CD14-positive monocyte (primary cell): ENCODE results near the gene CASK. TPM values are rescaled to one million over a fixed set of nuclear protein-coding genes. Genes with fewer than 3 reads are reported as not detected.

Experiments
- DNase-seq, 3 donors: peaks; one replicate each; pipeline ENCODE4 v3.0.0-alpha.2; 2011 to 2022
- H2AFZ ChIP-seq: 2 replicates; pipeline ENCODE4 v1.6.0; 2012; ENCODE audit warnings: mild to moderate bottlenecking, low read depth, low read length, inconsistent platforms; ENCODE audit not compliant: insufficient read depth, poor library complexity, severe bottlenecking
- H3K27ac ChIP-seq, 2 donors: 1 replicate in 1 of 2; 2 replicates in 1 of 2; pipeline ENCODE4 v1.5.1; 2012 to 2013; ENCODE audit warnings: low read length in 2 of 2, control low read depth in 1 of 2, inconsistent platforms in 1 of 2, low read depth in 1 of 2, mild to moderate bottlenecking in 1 of 2
- H3K27me3 ChIP-seq, 2 donors: one replicate each; pipeline versions ENCODE4 v1.6.0 to v1.6.1; 2011 to 2013; ENCODE audit warnings: low read length in 2 of 2; ENCODE audit not compliant: control insufficient read depth in 2 of 2, insufficient read depth in 2 of 2
- H3K36me3 ChIP-seq, 2 donors: replicated peaks in 1 of 2; 1 replicate in 1 of 2; 2 replicates in 1 of 2; pipeline versions ENCODE4 v1.5.1 to v1.6.1; 2012 to 2013; ENCODE audit warnings: low read length in 2 of 2, control low read depth in 1 of 2, inconsistent platforms in 1 of 2, mild to moderate bottlenecking in 1 of 2; ENCODE audit not compliant: insufficient read depth in 2 of 2, control insufficient read depth in 1 of 2
- H3K4me1 ChIP-seq, 2 donors: 1 replicate in 1 of 2; 2 replicates in 1 of 2; pipeline versions ENCODE4 v1.5.1 to v1.6.1; 2012 to 2013; ENCODE audit warnings: low read length in 2 of 2, control low read depth in 1 of 2, inconsistent platforms in 1 of 2, mild to moderate bottlenecking in 1 of 2, moderate library complexity in 1 of 2; ENCODE audit not compliant: insufficient read depth in 2 of 2, control insufficient read depth in 1 of 2
- H3K4me2 ChIP-seq: replicated peaks from 2 replicates; pipeline ENCODE3; 2012; ENCODE audit warnings: low read length, moderate library complexity, mild to moderate bottlenecking; ENCODE audit not compliant: poor library complexity, severe bottlenecking; ENCODE audit errors: extremely low read depth
- H3K4me3 ChIP-seq, 3 experiments: fragments of 200-600 bp in 1 of 3; sonication (generic) in 1 of 3; replicated peaks in 1 of 3; 1 replicate in 2 of 3; 2 replicates in 1 of 3; pipeline ENCODE4 v1.5.1; 2011 to 2013; ENCODE audit warnings: low read length in 3 of 3, mild to moderate bottlenecking in 3 of 3, control low read depth in 2 of 3, low read depth in 2 of 3, inconsistent platforms in 1 of 3, moderate library complexity in 1 of 3
- H3K79me2 ChIP-seq: 2 replicates; pipeline ENCODE4 v1.6.0; 2012; ENCODE audit warnings: mild to moderate bottlenecking, control low read depth, inconsistent platforms, low read length, moderate library complexity; ENCODE audit not compliant: insufficient read depth
- H3K9ac ChIP-seq: 2 replicates; pipeline ENCODE4 v1.6.0; 2017; ENCODE audit warnings: low read length, mild to moderate bottlenecking; ENCODE audit not compliant: insufficient read depth, poor library complexity, severe bottlenecking
- H3K9me3 ChIP-seq, 2 donors: replicated peaks in 1 of 2; 1 replicate in 1 of 2; 2 replicates in 1 of 2; pipeline versions ENCODE4 v1.5.1 to v1.6.1; 2012 to 2013; ENCODE audit warnings: low read length in 2 of 2, control low read depth in 1 of 2; ENCODE audit not compliant: control insufficient read depth in 1 of 2, insufficient read depth in 1 of 2
- H4K20me1 ChIP-seq: 2 replicates; pipeline ENCODE4 v1.6.0; 2012; ENCODE audit warnings: mild to moderate bottlenecking, low read length, control low read depth, moderate library complexity; ENCODE audit not compliant: insufficient read depth
- H3K27ac Mint-ChIP-seq, 7 donors: one replicate each; pipeline ENCODE4 v1.8.0; 2020; ENCODE audit warnings: mild to moderate bottlenecking in 7 of 7, mixed read lengths in 7 of 7, moderate library complexity in 6 of 7, inconsistent platforms in 2 of 7
- H3K27me3 Mint-ChIP-seq, 3 donors: one replicate each; pipeline ENCODE4 v1.8.0; 2021 to 2022; ENCODE audit warnings: low read depth in 3 of 3, mild to moderate bottlenecking in 3 of 3, mixed read lengths in 3 of 3, moderate library complexity in 3 of 3, inconsistent platforms in 1 of 3
- H3K36me3 Mint-ChIP-seq, 2 donors: one replicate each; pipeline ENCODE4 v1.8.0; 2020; ENCODE audit warnings: mixed read lengths in 2 of 2, inconsistent platforms in 1 of 2, mild to moderate bottlenecking in 1 of 2
- H3K4me1 Mint-ChIP-seq: one replicate; pipeline ENCODE4 v1.8.0; 2020; ENCODE audit warnings: mild to moderate bottlenecking, mixed read lengths
- H3K4me3 Mint-ChIP-seq, 2 donors: one replicate each; pipeline ENCODE4 v1.8.0; 2020; ENCODE audit warnings: mild to moderate bottlenecking in 2 of 2, mixed read lengths in 2 of 2, moderate library complexity in 1 of 2
- H3K9me3 Mint-ChIP-seq, 7 donors: one replicate each; pipeline ENCODE4 v1.8.0; 2020 to 2022; ENCODE audit warnings: mixed read lengths in 7 of 7, mild to moderate bottlenecking in 6 of 7, moderate library complexity in 6 of 7, inconsistent platforms in 2 of 7
- WGBS: methylation state at CpG from one replicate; pipeline ENCODE4 v1.1.5; 2013; ENCODE audit warnings: missing lambda C conversion rate; ENCODE audit not compliant: insufficient coverage; 5-methylcytosine and 5-hydroxymethylcytosine counted together
- intact Hi-C, 2 donors: fragments of 100-400 bp; cut with micrococcal nuclease; formaldehyde crosslinking; loops; one replicate each; pipeline versions ENCODE4 v1.15.0 to v1.15.1; 2023
- polyA plus RNA-seq, 3 donors: library from polyadenylated mRNA; depleted of rRNA in 1 of 3; unstranded in 2 of 3; stranded (reverse) in 1 of 3; fragments of 300-500 nt in 2 of 3; fragments of >200 nt in 1 of 3; fragmentation: Illumina TruSeq in 2 of 3; gene quantifications; 1 replicate in 2 of 3; 2 replicates in 1 of 3; pipeline ENCODE4 v1.2.3, GENCODE V29; 2012 to 2021
- TF ChIP-seq, protein P1 (sequence below): fragments of 200-600 bp; IDR thresholded peaks from one replicate; pipeline ENCODE4 v1.8.0; 2022; ENCODE audit warnings: antibody characterized with exemption, mild to moderate bottlenecking

Gene CASK
- polyA plus RNA-seq, 3 donors = 0.48 to 7.4 (median 2.5) TPM

DNA sequence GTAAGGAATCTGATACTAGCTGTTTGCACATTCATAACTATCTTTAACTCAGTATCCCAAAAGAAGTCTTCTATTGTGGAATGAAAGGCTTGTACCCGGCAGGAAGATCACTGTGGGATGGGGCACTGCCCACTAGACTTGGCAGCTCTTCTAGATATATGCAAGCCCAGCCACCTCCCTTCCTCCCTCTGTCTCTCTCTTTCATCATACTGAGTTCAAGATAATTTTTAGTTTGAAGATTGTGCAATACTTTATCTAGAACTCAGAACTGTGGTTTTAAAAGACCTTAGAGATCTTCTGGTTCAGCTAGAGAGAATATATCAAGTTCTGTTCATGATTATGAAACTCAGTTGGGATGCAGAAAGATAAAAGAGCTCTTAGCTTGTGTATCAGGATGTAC, 257.1 kb downstream of the CASK start:
- TF ChIP-seq, protein P1, sequence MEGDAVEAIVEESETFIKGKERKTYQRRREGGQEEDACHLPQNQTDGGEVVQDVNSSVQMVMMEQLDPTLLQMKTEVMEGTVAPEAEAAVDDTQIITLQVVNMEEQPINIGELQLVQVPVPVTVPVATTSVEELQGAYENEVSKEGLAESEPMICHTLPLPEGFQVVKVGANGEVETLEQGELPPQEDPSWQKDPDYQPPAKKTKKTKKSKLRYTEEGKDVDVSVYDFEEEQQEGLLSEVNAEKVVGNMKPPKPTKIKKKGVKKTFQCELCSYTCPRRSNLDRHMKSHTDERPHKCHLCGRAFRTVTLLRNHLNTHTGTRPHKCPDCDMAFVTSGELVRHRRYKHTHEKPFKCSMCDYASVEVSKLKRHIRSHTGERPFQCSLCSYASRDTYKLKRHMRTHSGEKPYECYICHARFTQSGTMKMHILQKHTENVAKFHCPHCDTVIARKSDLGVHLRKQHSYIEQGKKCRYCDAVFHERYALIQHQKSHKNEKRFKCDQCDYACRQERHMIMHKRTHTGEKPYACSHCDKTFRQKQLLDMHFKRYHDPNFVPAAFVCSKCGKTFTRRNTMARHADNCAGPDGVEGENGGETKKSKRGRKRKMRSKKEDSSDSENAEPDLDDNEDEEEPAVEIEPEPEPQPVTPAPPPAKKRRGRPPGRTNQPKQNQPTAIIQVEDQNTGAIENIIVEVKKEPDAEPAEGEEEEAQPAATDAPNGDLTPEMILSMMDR = no peak
- H3K79me2 ChIP-seq = no peaks in the 10 kb centered on the region
- H3K4me2 ChIP-seq = peak overlapping the region; percentile 20
- H3K36me3 ChIP-seq = no peaks in the 10 kb centered on the region
- H3K27ac ChIP-seq = peak overlapping the region in 1 of 2 donors; percentile 22
- peak overlapping the region in 1 of 3 experiments; percentile 3 for H3K4me3 ChIP-seq
- intact Hi-C loops = no loop called here
- Mint-ChIP-seq H3K27me3 (peaks cover 0 to 7% (median 0%) of the 10 kb centered on the region in 3 donors), H3K9me3 (peaks cover 0 to 3% (median 0%) of the 10 kb centered on the region in 7 donors), H3K4me3 (peak overlapping the region in 1 of 2 donors; percentile 48), H3K27ac (peak overlapping the region in 5 of 7 donors; percentile 11 to 75 (median 18)), H3K36me3 (peaks cover 4 to 12% of the 10 kb centered on the region in 2 donors), H3K4me1 (peaks cover 22% of the 10 kb centered on the region)
- H3K4me1 ChIP-seq = peaks cover 14 to 17% of the 10 kb centered on the region in 2 donors
- H3K9ac ChIP-seq = no peak overlapping the region
- peaks cover 0 to 5% of the 10 kb centered on the region in 2 donors for H3K27me3 ChIP-seq
- WGBS = no CpG with 5 or more reads among the region's 1 CpG
- H4K20me1 ChIP-seq = no peaks in the 10 kb centered on the region
- H3K9me3 ChIP-seq = no peaks in the 10 kb centered on the region
- no peak overlapping the region for H2AFZ ChIP-seq
- no peak for DNase-seq

DNA sequence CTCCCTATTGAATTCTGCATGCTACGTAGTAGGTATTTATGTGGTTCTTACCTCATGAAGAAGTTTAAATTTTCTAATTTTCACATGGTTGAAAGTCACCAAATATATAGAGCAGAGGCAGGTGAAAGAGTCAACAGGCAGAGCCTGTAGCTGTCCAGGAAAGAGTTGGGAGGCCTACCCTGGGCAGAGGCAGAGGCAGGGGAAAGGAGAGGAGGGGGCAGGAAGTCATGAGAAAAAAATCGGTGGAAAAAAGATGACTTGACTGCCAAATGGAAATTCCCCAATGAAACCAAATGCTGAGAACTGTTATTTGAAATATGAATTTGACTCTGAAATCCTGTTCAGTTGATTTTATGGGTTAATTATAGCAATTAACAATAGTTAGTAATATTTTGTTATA, 257.7 kb downstream of the CASK start:
- Histone ChIP-seq H3K36me3 (no peaks in the 10 kb centered on the region), H3K27me3 (peaks cover 0 to 4% of the 10 kb centered on the region in 2 donors), H3K9me3 (no peaks in the 10 kb centered on the region), H3K79me2 (no peaks in the 10 kb centered on the region), H4K20me1 (no peaks in the 10 kb centered on the region), H3K9ac (no peak overlapping the region), H3K27ac (no peak overlapping the region), H3K4me1 (peaks cover 14 to 17% of the 10 kb centered on the region in 2 donors), H3K4me3 (no peak overlapping the region), H3K4me2 (no peak overlapping the region), H2AFZ (no peak overlapping the region)
- no peak for DNase-seq
- Mint-ChIP-seq H3K27me3 (peaks cover 0 to 8% (median 0%) of the 10 kb centered on the region in 3 donors), H3K36me3 (peaks cover 6 to 12% of the 10 kb centered on the region in 2 donors), H3K27ac (peak overlapping the region in 2 of 7 donors; percentile 61 to 62), H3K4me1 (peaks cover 22% of the 10 kb centered on the region), H3K9me3 (peaks cover 0 to 3% (median 0%) of the 10 kb centered on the region in 7 donors), H3K4me3 (no peak overlapping the region)
- TF ChIP-seq, protein P1 = no peak
- WGBS = no CpG with 5 or more reads among the region's 2 CpGs
- intact Hi-C loops = no loop called here
